Naive thymus-derived CD4-positive, alpha-beta T cell (primary cell): Measurements from ENCODE around the gene TYW1. TPM values are rescaled to one million over a fixed set of nuclear protein-coding genes. Genes with fewer than 3 reads are reported as not detected.
A peak's percentile ranks its signal among the peaks of the same experiment; 100 is the strongest.
"Not testable (repeated sequence)": the region's sequence is repeated elsewhere in the genome, so short reads cannot be mapped to it uniquely, and the experiment has no call there.

ENCODE experiments used
- ATAC-seq: fragments of 150-1000 bp; cut with Tn5 transposase; 2 replicates; pipeline ENCODE4 v1.10.0; 2021; ENCODE audit warnings: mild to moderate bottlenecking, moderate library complexity
- CTCF ChIA-PET: fragments of 350-600 bp; sonication (Branson Sonifier 250); formaldehyde crosslinking; loops from one replicate; lab custom pipeline; 2021; ENCODE audit warnings: antibody characterized with exemption; lab: Charles Lee
- POLR2A ChIA-PET: fragments of 350-600 bp; sonication (Branson Sonifier 250); formaldehyde crosslinking; loops from one replicate; lab custom pipeline; 2021; ENCODE audit warnings: antibody characterized with exemption, inconsistent platforms; lab: Charles Lee
- DNase-seq, 9 donors: peaks; one replicate each; pipeline versions ENCODE4 v3.0.0 to v3.0.0-alpha.2; 2020 to 2022; ENCODE audit warnings: mixed read lengths in 1 of 9
- H3K27ac ChIP-seq: one replicate; pipeline ENCODE4 v1.7.0; 2013; ENCODE audit warnings: mild to moderate bottlenecking, low read depth, low read length, moderate library complexity
- H3K27me3 ChIP-seq, 2 donors: one replicate each; pipeline ENCODE4 v1.7.0; 2013; ENCODE audit warnings: low read length in 2 of 2, mild to moderate bottlenecking in 2 of 2, moderate library complexity in 2 of 2; ENCODE audit not compliant: control insufficient read depth in 2 of 2, insufficient read depth in 2 of 2
- H3K36me3 ChIP-seq, 3 experiments: 1 replicate in 2 of 3; 2 replicates in 1 of 3; pipeline ENCODE4 v1.7.0; 2013; ENCODE audit warnings: low read length in 3 of 3, mild to moderate bottlenecking in 3 of 3, moderate library complexity in 1 of 3; ENCODE audit not compliant: insufficient read depth in 3 of 3, control insufficient read depth in 2 of 3
- H3K4me1 ChIP-seq, 2 donors: one replicate each; pipeline ENCODE4 v1.7.0; 2013; ENCODE audit warnings: low read length in 2 of 2, mild to moderate bottlenecking in 2 of 2, moderate library complexity in 1 of 2; ENCODE audit not compliant: control insufficient read depth in 2 of 2, insufficient read depth in 2 of 2
- H3K4me3 ChIP-seq: 2 replicates; pipeline ENCODE4 v1.7.0; 2013; ENCODE audit warnings: mild to moderate bottlenecking, low read length
- H3K9me3 ChIP-seq, 3 experiments: 1 replicate in 2 of 3; 2 replicates in 1 of 3; pipeline ENCODE4 v1.7.0; 2013; ENCODE audit warnings: low read length in 3 of 3; ENCODE audit not compliant: control insufficient read depth in 2 of 3
- H3K27ac Mint-ChIP-seq, 9 donors: one replicate each; pipeline ENCODE4 v1.8.0; 2020 to 2022; ENCODE audit warnings: mixed read lengths in 9 of 9, mild to moderate bottlenecking in 8 of 9, moderate library complexity in 5 of 9, inconsistent platforms in 2 of 9
- H3K27me3 Mint-ChIP-seq, 5 donors: one replicate each; pipeline ENCODE4 v1.8.0; 2021 to 2022; ENCODE audit warnings: mixed read lengths in 5 of 5, mild to moderate bottlenecking in 1 of 5
- H3K36me3 Mint-ChIP-seq, 5 donors: one replicate each; pipeline ENCODE4 v1.8.0; 2020 to 2022; ENCODE audit warnings: mixed read lengths in 5 of 5, mild to moderate bottlenecking in 3 of 5, inconsistent platforms in 1 of 5
- H3K4me1 Mint-ChIP-seq, 7 donors: one replicate each; pipeline ENCODE4 v1.8.0; 2020 to 2022; ENCODE audit warnings: mixed read lengths in 7 of 7, mild to moderate bottlenecking in 3 of 7, inconsistent platforms in 1 of 7
- H3K4me3 Mint-ChIP-seq, 10 donors: one replicate each; pipeline ENCODE4 v1.8.0; 2020 to 2022; ENCODE audit warnings: mild to moderate bottlenecking in 10 of 10, mixed read lengths in 10 of 10, moderate library complexity in 6 of 10, inconsistent platforms in 2 of 10
- H3K9me3 Mint-ChIP-seq, 11 donors: one replicate each; pipeline ENCODE4 v1.8.0; 2020 to 2022; ENCODE audit warnings: mixed read lengths in 11 of 11, mild to moderate bottlenecking in 4 of 11, inconsistent platforms in 1 of 11, moderate library complexity in 1 of 11
- intact Hi-C, 2 donors: fragments of 100-400 bp; cut with micrococcal nuclease; formaldehyde crosslinking; loops; one replicate each; pipeline ENCODE4 v1.15.1; 2023
- polyA plus RNA-seq, 2 donors: library from polyadenylated mRNA; unstranded; fragments of 300-500 nt; fragmentation: Illumina TruSeq; gene quantifications; one replicate each; pipeline ENCODE4 v1.2.3, GENCODE V29; 2021
- total RNA-seq, 6 experiments: library from RNA in 5 of 6; stranded (reverse) in 5 of 6; gene quantifications; 1 replicate in 5 of 6; 2 replicates in 1 of 6; pipeline ENCODE4 v1.2.3 and lab custom pipeline; 2021 to 2026

The TYW1 gene
- total and polyA plus RNA-seq, 7 experiments from 2014 or later = 20.2 to 29.4 (median 25.0) TPM

DNA sequence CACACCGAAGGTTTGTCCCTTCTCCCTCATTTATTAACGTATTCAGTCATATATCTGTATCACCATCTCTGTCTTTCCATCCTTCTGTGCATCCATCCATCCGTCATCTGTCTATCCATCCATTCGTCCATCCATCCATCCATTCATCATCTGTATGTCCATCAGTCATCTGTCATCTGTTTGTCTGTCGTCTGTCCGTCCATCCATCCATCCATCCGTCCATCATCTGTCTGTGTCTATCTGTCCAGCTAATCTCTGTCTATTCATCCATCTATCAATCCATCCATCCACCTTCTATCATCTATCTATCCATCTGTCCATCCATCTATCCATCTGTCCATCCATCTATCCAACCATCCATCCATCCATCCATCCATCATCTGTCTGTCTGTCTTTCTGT lies 213.9 kb downstream of the TYW1 start:
- Histone ChIP-seq H3K4me1 (no peaks in the 10 kb centered on the region), H3K27me3 (no peaks in the 10 kb centered on the region), H3K36me3 (peaks cover 0 to 8% (median 0%) of the 10 kb centered on the region in 3 experiments), H3K27ac (no peak overlapping the region), H3K4me3 (no peak overlapping the region), H3K9me3 (no peaks in the 10 kb centered on the region)
- H3K4me1 Mint-ChIP-seq = peaks cover 0 to 12% (median 6%) of the 10 kb centered on the region in 7 donors
- no peaks in the 10 kb centered on the region for H3K27me3 Mint-ChIP-seq
- ATAC-seq (no peak), DNase-seq (no peak)
- ChIA-PET CTCF (no interaction called here), POLR2A (no interaction called here)
- intact Hi-C loops = no loop called here
- H3K9me3 Mint-ChIP-seq = peaks cover 0 to 9% (median 4%) of the 10 kb centered on the region in 11 donors
- H3K36me3 Mint-ChIP-seq = peaks cover 13 to 56% (median 46%) of the 10 kb centered on the region in 5 donors
- H3K27ac Mint-ChIP-seq = no peak overlapping the region
- no peak overlapping the region for H3K4me3 Mint-ChIP-seq

DNA sequence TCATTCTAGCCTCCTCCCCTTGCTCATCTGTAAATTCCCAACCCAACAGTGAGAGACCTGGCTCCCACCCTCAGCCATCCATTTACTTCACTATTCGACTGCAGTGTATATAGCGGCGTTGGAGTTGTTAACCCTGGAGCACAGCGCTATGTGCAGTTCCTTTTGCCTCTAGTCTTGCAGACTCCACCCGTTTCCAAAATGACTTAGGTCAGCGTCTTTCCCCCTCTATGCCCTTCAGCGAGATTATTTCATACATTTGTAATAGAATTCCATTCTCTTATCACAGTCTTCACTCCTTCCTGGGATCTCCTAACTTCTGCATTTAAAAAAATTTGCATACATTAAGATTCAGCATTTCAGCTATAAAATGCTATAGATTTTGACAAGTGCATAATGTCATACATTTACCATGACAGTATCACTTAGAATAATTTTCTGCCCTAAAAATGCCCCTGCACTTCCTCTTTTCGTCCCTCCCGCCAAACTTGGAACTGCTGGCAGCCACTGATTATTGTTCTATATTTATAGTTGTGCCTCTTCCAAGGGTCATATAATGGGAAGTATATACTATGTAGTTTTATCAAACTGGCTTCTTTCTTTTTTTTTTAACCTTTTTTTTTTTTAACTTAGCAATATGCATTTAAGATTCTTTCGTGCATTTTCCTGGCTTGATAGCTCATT lies 215.2 kb downstream of the TYW1 start:
- intact Hi-C loops = not testable (repeated sequence)
- H3K36me3 Mint-ChIP-seq = peaks cover 12 to 57% (median 47%) of the 10 kb centered on the region in 5 donors

DNA sequence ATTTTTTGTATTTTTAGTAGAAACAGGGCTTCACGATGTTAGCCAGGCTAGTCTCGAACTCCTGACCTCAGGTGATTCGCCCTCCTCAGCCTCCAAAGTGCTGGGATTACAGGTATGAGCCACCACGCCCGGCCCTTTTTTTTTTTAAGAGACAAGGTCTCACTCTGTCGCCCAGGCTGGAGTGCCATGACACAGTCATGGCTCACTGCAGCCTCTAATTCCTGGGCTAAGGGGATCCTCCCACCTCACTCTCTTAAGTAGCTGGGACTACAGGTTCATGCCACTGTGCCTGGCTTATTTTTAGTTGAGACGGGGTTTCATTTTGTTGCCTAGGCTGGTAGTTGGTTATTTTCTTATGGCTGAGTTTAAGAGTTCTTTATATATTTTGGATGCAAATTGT lies 216.4 kb downstream of the TYW1 start:
- H3K36me3 Mint-ChIP-seq = peaks cover 11 to 56% (median 49%) of the 10 kb centered on the region in 5 donors
- peaks cover 0 to 17% (median 5%) of the 10 kb centered on the region in 7 donors for H3K4me1 Mint-ChIP-seq
- H3K4me1 ChIP-seq, H3K4me3 ChIP-seq, H3K27ac Mint-ChIP-seq, H3K9me3 ChIP-seq, ATAC-seq, H3K4me3 Mint-ChIP-seq, H3K36me3 ChIP-seq, intact Hi-C loops, H3K27me3 ChIP-seq, H3K27me3 Mint-ChIP-seq, DNase-seq, POLR2A ChIA-PET, H3K27ac ChIP-seq, CTCF ChIA-PET: not testable (repeated sequence)
- peaks cover 0 to 12% (median 8%) of the 10 kb centered on the region in 11 donors for H3K9me3 Mint-ChIP-seq

More for the DNA sequence above, 215.2 kb downstream of the TYW1 start:
- H3K27ac ChIP-seq, H3K36me3 ChIP-seq, POLR2A ChIA-PET, H3K27me3 ChIP-seq, H3K27ac Mint-ChIP-seq, DNase-seq, H3K27me3 Mint-ChIP-seq, H3K4me3 Mint-ChIP-seq, H3K4me3 ChIP-seq, CTCF ChIA-PET, H3K4me1 ChIP-seq, ATAC-seq, H3K9me3 ChIP-seq: not testable (repeated sequence)
- Mint-ChIP-seq H3K4me1 (peaks cover 0 to 12% (median 6%) of the 10 kb centered on the region in 7 donors), H3K9me3 (peaks cover 0 to 11% (median 5%) of the 10 kb centered on the region in 11 donors)

- H3K4me3 Mint-ChIP-seq, H3K4me1 ChIP-seq, H3K27ac Mint-ChIP-seq, ATAC-seq, H3K27ac ChIP-seq, H3K36me3 ChIP-seq, H3K9me3 ChIP-seq, CTCF ChIA-PET, DNase-seq, intact Hi-C loops, H3K27me3 ChIP-seq, H3K27me3 Mint-ChIP-seq, POLR2A ChIA-PET, H3K4me3 ChIP-seq: not testable (repeated sequence)
- H3K4me1 Mint-ChIP-seq = peaks cover 0 to 18% (median 7%) of the 10 kb centered on the region in 7 donors
- H3K36me3 Mint-ChIP-seq = peaks cover 7 to 45% (median 34%) of the 10 kb centered on the region in 5 donors
- H3K9me3 Mint-ChIP-seq = peaks cover 0 to 20% (median 10%) of the 10 kb centered on the region in 11 donors
Observed at GRCh38 chr7:67223551-67223950, 226.9 kb downstream of the TYW1 start.

DNA sequence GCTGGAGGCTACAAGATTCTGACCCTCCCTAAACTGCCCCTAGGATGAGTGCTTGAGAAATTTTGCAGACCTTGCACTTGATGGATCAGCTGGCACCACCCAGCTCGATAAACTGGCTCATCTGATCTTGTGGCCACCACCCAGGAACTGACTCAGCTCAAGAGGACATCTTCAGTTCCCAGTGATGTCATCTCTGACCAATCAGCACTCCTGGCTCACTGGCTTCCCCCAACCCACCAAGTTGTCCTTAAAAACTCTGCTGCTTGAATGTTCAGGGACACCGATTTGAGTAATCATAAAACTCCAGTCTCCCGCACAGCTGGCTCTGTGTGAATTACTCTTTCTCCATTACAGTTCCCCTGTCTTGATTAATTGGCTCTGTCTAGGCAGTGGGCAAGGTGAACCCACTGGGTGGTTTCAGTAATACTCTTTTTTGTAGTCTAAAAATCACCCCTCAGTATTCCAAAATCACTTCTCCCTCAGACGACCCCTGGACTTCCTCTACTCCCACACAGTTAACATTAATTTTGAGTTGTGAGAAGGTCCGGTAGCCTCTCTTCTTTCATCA lies 229.8 kb downstream of the TYW1 start:
- H3K4me3 ChIP-seq, H3K4me1 ChIP-seq, H3K4me1 Mint-ChIP-seq, H3K9me3 ChIP-seq, ATAC-seq, H3K4me3 Mint-ChIP-seq, intact Hi-C loops, H3K27me3 ChIP-seq, H3K27ac ChIP-seq, DNase-seq, POLR2A ChIA-PET, H3K36me3 ChIP-seq, CTCF ChIA-PET, H3K27me3 Mint-ChIP-seq: not testable (repeated sequence)
- peak overlapping the region in 1 of 9 donors; percentile 25 for H3K27ac Mint-ChIP-seq
- H3K36me3 Mint-ChIP-seq = peaks cover 7 to 53% (median 35%) of the 10 kb centered on the region in 5 donors
- H3K9me3 Mint-ChIP-seq = peaks cover 0 to 14% (median 8%) of the 10 kb centered on the region in 11 donors

- H3K4me1 Mint-ChIP-seq, intact Hi-C loops, H3K4me3 ChIP-seq, ATAC-seq, DNase-seq, CTCF ChIA-PET, H3K27me3 ChIP-seq, H3K4me3 Mint-ChIP-seq, H3K27ac ChIP-seq, H3K27ac Mint-ChIP-seq, H3K27me3 Mint-ChIP-seq, H3K36me3 ChIP-seq, H3K4me1 ChIP-seq, POLR2A ChIA-PET, H3K9me3 ChIP-seq: not testable (repeated sequence)
- Mint-ChIP-seq H3K9me3 (peaks cover 0 to 13% (median 8%) of the 10 kb centered on the region in 11 donors), H3K36me3 (peaks cover 7 to 51% (median 34%) of the 10 kb centered on the region in 5 donors)
Observed at GRCh38 chr7:67226967-67227366, 230.3 kb downstream of the TYW1 start.
